ENCODE results near the gene MAN2A2.
"Not testable (repeated sequence)": the region's sequence is repeated elsewhere in the genome, so short reads cannot be mapped to it uniquely, and the experiment has no call there.

The MAN2A2 gene

DNA sequence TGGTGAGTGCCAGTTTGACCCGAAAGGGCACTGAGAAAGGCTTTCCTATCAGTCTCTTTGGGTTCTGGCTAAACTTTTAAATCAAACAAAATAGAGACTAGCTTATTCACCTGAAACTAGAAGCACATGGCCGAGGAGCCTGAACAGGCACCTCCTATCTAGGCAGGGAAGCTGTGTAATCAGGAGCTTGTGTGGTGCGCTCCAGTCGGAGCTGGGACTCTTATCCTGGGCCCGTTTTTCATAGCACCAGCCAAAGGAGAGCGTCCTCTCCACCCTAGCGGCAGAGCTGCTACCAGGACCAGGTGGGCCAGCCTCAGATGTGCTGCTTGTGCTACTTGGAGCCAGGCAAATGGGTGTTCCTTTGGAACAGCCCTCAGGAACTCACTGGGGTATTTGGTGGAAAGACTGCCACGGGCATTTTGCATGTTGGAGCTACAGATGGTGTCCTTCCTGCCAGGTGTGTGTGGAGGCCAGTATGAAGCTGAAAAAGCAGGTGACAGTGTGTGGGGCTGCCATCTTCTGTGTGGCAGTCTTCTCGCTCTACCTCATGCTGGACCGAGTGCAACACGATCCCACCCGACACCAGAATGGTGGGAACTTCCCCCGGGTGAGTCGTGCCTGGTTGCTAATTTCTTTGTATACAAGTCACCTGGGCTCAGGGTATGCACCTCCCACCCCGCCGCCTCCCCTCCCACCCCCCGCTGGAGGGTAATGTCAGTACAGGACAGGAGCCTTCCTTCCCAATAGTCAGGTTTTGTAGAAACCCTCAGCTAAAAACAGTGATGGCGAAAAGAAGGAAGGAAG, 833 bp downstream of the MAN2A2 start:
- no peaks in the 10 kb centered on the region for H3K9me3 Mint-ChIP-seq
- H3K36me3 Mint-ChIP-seq, result peaks cover 63% of the 10 kb centered on the region
- ATAC-seq (no peak), DNase-seq (ENCODE audit: low spot score in 2 of 2) (no peak)
- H3K4me3 Mint-ChIP-seq, result peak overlapping the region; percentile 89
- peak overlapping the region; percentile 94 for H3K27ac Mint-ChIP-seq
- peaks cover 40% of the 10 kb centered on the region for H3K4me1 Mint-ChIP-seq

DNA sequence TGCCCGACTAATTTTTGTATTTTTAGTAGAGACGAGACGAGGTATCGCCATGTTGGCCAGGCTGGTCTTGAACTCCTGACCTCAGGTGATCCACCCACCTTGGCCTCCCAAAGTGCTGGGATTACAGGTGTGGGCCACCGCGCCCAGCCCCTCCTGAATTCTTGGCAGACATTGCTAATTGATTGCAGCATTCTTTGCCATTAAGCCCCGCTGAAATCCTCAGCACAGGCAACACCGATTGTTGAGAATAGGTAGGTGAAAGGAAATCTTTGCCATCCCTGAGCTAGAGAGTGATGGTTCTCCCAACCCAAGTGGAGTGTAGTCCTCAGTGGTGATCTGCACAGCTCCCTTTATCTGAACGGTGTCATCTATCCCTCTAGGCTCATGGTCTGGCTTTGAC, 1.6 kb downstream of the MAN2A2 start:
- Mint-ChIP-seq H3K4me3 (peak overlapping the region; percentile 19), H3K4me1 (peaks cover 40% of the 10 kb centered on the region), H3K27ac (peak overlapping the region; percentile 83), H3K36me3 (peaks cover 71% of the 10 kb centered on the region), H3K9me3 (no peaks in the 10 kb centered on the region)
- DNase-seq (ENCODE audit: low spot score in 2 of 2) (no peak), ATAC-seq (no peak)

DNA sequence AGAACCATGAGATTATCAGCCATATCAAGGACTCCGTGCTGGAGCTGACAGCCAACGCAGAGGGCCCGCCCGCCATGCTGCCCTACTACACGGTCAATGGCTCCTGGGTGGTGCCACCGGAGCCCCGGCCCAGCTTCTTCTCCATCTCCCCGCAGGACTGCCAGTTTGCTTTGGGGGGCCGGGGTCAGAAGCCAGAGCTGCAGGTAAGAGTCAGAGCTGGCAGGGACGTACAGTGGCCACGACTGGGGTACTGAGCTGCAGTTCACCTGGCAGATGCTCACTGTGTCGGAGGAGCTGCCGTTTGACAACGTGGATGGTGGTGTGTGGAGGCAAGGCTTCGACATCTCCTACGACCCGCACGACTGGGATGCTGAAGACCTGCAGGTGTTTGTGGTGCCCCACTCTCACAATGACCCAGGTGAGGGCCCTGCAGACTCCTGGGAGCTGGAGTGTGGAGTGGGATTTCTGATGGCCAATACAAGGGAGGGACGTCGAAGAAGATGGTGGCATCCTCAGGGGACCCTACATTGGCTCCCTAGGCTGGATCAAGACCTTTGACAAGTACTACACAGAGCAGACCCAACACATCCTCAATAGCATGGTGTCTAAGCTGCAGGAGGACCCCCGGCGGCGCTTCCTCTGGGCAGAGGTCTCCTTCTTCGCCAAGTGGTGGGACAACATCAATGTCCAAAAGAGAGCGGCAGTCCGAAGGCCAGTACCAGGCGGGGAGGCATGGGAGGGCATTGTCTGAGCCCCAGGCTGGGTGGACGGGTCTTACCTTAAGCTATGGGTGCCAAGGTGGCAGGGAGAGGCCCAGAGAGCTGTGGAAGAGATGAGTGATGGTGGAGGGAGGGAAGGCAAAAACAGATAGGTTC, 2.4 kb downstream of the MAN2A2 start:
- H3K27ac Mint-ChIP-seq, result peak overlapping the region; percentile 83

DNA sequence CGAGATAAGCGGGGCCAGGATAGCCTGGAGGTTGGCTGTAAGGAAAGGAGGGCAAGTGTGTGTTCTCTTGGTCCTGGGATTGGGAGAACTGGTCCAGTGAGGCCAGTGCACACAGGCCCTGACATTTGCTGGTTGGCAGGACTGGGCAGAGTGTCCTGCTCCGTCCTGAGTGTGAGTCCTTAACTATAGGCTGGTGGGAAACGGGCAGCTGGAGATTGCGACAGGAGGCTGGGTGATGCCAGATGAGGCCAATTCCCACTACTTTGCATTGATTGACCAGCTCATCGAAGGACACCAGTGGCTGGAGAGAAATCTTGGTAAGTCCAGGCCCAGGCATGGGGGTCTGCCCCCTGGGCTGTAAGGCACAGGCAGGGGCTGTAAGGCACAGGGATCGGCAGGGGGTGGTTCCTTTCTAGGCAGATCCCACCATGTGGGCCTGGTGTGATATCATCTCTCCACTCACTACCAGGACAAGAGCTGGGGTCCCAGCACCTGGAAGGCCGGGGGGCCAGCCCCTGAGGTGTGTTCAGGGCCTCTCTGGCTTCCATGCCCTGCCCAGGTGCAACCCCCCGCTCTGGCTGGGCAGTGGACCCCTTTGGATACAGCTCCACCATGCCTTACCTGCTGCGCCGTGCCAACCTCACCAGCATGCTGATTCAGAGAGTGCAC, 3.2 kb downstream of the MAN2A2 start:
- ATAC-seq (no peak), DNase-seq (ENCODE audit: low spot score in 2 of 2) (no peak)
- Mint-ChIP-seq H3K4me3 (no peak overlapping the region), H3K9me3 (no peaks in the 10 kb centered on the region), H3K4me1 (peaks cover 31% of the 10 kb centered on the region), H3K36me3 (peaks cover 87% of the 10 kb centered on the region), H3K27ac (peak overlapping the region; percentile 83)

More for the DNA sequence above, 2.4 kb downstream of the MAN2A2 start:
- peaks cover 36% of the 10 kb centered on the region for H3K4me1 Mint-ChIP-seq
- no peaks in the 10 kb centered on the region for H3K9me3 Mint-ChIP-seq
- H3K4me3 Mint-ChIP-seq, result peak overlapping the region; percentile 19
- DNase-seq (ENCODE audit: low spot score in 2 of 2), result no peak
- no peak for ATAC-seq
- peaks cover 79% of the 10 kb centered on the region for H3K36me3 Mint-ChIP-seq

DNA sequence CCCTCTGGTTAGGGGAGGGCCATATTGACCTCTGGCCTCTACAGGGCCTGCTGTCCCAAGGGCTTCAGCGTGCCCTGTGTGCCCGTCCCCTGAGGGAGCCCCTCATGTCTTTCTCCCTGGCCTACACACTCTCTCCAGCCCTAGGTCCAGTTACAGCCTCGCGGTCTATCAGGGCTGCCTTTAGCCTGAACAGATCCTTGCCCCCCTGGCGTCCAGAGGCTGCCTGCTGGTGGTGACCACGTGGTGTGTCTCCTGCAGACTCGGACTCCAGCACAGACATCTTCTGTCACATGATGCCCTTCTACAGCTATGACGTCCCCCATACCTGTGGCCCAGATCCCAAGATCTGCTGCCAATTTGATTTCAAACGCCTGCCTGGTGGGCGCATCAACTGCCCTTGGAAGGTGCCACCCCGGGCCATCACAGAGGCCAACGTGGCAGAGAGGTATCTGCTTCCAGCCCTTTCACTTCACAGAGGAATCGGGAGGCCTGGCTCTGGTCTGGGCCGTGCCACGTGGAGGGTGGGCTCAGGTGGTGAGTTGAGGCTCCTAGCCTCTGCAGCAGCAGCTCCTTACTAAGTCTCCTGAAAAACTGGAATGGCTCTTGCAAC, 4.1 kb downstream of the MAN2A2 start:
- no peak for ATAC-seq
- H3K36me3 Mint-ChIP-seq, result peaks cover 89% of the 10 kb centered on the region

DNA sequence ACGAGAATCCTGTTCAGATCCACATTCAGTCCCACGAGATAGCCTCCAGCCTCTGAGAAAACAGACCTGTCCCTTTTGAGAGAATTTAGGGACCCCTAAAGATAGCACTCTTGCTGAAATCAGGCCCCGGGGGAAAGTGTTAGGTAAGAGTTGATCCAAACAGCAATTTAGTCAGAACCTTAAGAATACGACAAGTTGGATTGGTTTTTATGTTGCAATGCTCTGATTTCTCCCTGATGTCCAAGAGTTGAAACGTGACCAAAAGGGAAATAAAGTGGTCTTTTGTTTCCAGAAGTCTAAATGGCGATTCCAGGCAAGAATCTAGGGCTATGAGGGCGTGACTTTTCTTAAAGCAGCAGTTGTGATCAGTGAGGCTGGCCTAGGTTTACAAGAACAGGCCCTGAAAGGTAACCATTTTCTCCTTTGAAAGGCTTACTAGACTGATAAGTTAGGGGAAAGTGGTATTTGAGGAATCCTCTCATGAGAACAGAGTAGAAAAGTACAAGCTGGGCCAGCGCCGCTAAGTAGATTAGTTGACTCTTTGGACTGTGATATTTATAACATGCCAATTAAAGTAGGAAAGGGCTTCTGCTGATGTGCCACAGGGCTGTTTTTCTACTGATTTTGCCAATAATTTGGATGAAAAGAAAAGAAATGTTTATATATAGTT, 4.9 kb downstream of the MAN2A2 start:
- no peaks in the 10 kb centered on the region for H3K9me3 Mint-ChIP-seq
- peaks cover 23% of the 10 kb centered on the region for H3K4me1 Mint-ChIP-seq
- no peak for ATAC-seq
- no peak for DNase-seq (ENCODE audit: low spot score in 2 of 2)
- H3K4me3 Mint-ChIP-seq, result no peak overlapping the region
- H3K36me3 Mint-ChIP-seq, result peaks cover 94% of the 10 kb centered on the region
- H3K27ac Mint-ChIP-seq, result no peak overlapping the region

More for the DNA sequence above, 4.1 kb downstream of the MAN2A2 start:
- Mint-ChIP-seq H3K27ac (peak overlapping the region; percentile 56), H3K4me1 (peaks cover 23% of the 10 kb centered on the region), H3K9me3 (no peaks in the 10 kb centered on the region), H3K4me3 (no peak overlapping the region)
- DNase-seq (ENCODE audit: low spot score in 2 of 2), result no peak

DNA sequence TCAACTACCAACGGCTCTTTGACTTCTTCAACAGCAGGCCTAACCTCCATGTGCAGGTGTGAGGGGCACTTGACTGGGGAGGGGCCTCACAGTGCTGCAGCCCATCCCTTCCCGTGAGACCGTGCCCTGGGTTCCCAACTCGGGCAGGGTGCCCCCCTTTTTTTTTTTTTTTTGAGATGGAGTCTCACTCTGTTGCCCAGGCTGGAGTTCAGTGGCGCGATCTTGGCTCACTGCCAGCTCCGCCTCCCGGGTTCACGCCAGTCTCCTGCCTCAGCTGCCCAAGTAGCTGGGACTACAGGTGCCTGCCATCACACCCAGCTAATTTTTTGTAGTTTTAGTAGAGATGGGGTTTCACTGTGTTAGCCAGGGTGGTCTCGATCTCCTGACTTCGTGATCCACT, 6.3 kb downstream of the MAN2A2 start:
- not testable (repeated sequence) for H3K27ac Mint-ChIP-seq; H3K4me3 Mint-ChIP-seq; H3K9me3 Mint-ChIP-seq; DNase-seq (ENCODE audit: low spot score in 2 of 2); ATAC-seq
- Mint-ChIP-seq H3K4me1 (peaks cover 14% of the 10 kb centered on the region), H3K36me3 (peaks cover 100% of the 10 kb centered on the region)

DNA sequence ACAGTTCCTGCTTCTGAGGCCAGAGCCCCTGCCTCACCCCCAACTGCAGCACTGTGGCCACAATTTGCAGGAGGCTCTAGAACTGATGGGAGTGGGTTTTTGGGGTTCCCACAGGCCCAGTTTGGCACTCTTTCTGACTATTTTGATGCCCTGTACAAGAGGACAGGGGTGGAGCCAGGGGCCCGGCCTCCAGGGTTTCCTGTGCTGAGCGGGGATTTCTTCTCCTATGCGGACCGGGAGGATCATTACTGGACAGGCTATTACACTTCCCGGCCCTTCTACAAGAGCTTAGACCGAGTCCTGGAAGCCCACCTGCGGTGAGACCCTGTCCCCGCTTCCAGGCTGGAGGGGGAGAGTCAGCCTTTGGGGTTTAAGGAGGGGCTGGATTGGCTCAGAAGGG, 6.9 kb downstream of the MAN2A2 start:
- no peak overlapping the region for H3K27ac Mint-ChIP-seq
- no peak for ATAC-seq
- peaks cover 100% of the 10 kb centered on the region for H3K36me3 Mint-ChIP-seq
- H3K4me1 Mint-ChIP-seq, result peaks cover 12% of the 10 kb centered on the region
- no peaks in the 10 kb centered on the region for H3K9me3 Mint-ChIP-seq
- no peak for DNase-seq (ENCODE audit: low spot score in 2 of 2)
- no peak overlapping the region for H3K4me3 Mint-ChIP-seq

DNA sequence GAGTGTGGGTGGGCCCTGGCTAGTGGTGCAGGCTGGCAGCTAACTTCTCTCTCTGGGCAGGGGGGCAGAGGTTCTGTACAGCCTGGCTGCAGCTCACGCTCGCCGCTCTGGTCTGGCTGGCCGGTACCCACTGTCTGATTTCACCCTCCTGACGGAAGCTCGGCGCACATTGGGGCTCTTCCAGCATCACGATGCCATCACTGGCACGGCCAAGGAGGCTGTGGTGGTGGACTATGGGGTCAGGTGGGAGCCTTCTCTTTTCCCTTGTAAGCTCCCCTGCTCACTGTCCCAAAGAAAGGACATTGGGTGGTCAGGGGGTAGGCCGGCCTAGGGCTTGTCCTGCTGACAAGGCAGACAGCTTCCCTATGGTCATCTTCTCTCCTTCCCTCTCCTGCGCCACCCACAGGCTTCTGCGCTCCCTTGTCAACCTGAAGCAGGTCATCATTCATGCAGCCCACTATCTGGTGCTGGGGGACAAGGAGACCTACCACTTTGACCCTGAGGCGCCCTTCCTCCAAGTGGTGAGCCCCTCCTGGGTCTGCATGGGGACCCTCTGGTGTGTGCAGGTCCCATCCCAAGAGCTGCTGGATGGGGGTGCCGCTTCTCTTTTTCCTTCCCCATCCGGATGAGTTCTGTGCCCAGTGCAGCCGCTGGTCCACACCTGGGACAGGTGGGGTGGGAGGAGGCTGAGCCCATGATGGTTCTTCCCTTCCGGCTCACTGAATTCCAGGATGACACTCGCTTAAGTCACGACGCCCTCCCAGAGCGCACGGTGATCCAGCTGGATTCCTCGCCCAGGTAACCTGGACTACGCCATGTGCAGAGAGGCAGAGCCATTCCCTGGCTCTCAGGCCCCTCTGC, 7.6 kb downstream of the MAN2A2 start:
- no peak for DNase-seq (ENCODE audit: low spot score in 2 of 2)
- Mint-ChIP-seq H3K4me1 (peaks cover 5% of the 10 kb centered on the region), H3K9me3 (no peaks in the 10 kb centered on the region), H3K4me3 (no peak overlapping the region), H3K27ac (no peak overlapping the region), H3K36me3 (peaks cover 100% of the 10 kb centered on the region)
- no peak for ATAC-seq

DNA sequence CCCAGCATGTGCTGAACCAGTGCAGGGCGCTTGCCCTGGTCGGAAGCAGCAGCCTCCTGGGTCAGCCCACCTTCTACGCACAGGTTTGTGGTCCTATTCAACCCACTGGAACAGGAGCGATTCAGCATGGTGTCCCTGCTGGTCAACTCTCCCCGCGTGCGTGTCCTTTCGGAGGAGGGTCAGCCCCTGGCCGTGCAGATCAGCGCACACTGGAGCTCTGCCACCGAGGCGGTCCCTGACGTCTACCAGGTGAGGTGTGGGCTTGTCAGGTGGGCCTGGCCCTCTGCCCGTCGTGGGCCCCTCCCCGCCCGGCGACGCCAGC, 8.2 kb downstream of the MAN2A2 start:
- H3K27ac Mint-ChIP-seq, result no peak overlapping the region
- no peaks in the 10 kb centered on the region for H3K9me3 Mint-ChIP-seq
- no peak overlapping the region for H3K4me3 Mint-ChIP-seq
- no peak for DNase-seq (ENCODE audit: low spot score in 2 of 2)
- H3K4me1 Mint-ChIP-seq, result no peaks in the 10 kb centered on the region
- H3K36me3 Mint-ChIP-seq, result peaks cover 100% of the 10 kb centered on the region
- ATAC-seq, result no peak

DNA sequence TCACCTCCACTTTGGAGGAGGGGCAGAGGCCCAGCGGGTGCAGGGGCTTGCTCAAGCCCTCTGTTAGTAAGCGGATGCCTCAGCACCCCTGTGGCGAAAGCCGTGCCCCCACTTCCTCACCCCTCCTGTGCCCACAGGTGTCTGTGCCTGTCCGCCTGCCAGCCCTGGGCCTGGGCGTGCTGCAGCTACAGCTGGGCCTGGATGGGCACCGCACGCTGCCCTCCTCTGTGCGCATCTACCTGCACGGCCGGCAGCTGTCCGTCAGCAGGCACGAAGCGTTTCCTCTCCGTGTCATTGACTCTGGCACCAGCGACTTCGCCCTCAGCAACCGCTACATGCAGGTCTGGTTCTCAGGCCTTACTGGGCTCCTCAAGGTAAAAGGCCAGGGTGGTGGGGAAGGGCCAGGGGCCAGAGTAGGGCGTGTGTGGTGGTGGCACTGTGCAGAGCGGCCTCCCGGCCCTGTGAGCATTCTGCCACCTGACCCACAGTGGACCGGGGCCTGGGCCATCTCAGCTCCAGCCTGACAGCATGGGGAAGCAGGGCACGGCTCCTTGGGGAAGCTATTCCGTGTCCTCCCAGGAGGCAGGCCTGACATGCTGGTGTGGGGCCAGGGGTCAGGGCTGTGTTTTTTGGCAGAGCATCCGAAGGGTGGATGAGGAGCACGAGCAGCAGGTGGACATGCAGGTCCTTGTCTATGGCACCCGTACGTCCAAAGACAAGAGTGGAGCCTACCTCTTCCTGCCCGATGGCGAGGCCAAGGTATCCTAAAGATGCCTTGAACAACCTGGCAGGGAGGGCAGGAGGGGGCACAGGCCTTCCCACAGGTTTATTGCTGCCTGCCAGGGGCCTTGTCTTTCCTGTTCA, 9.0 kb downstream of the MAN2A2 start:
- ATAC-seq (no peak), DNase-seq (ENCODE audit: low spot score in 2 of 2) (no peak)
- no peak overlapping the region for H3K4me3 Mint-ChIP-seq
- H3K9me3 Mint-ChIP-seq, result no peaks in the 10 kb centered on the region
- H3K27ac Mint-ChIP-seq, result no peak overlapping the region
- peaks cover 97% of the 10 kb centered on the region for H3K36me3 Mint-ChIP-seq
- no peaks in the 10 kb centered on the region for H3K4me1 Mint-ChIP-seq

DNA sequence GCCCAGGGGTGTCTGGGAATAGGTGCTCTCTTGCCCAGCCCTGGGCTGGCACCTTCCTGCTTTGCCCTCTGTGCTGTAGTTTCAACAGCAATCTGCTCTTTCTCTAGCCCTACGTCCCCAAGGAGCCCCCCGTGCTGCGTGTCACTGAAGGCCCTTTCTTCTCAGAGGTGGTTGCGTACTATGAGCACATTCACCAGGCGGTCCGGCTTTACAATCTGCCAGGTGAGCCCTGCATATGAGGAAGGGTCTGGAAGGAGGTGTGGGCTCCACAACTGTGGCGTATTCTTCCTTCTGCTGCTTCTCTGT, 9.6 kb downstream of the MAN2A2 start:
- no peak overlapping the region for H3K4me3 Mint-ChIP-seq
- no peaks in the 10 kb centered on the region for H3K9me3 Mint-ChIP-seq
- DNase-seq (ENCODE audit: low spot score in 2 of 2), result no peak
- ATAC-seq, result no peak
- no peaks in the 10 kb centered on the region for H3K4me1 Mint-ChIP-seq
- H3K27ac Mint-ChIP-seq, result peak overlapping the region; percentile 50
- peaks cover 97% of the 10 kb centered on the region for H3K36me3 Mint-ChIP-seq

DNA sequence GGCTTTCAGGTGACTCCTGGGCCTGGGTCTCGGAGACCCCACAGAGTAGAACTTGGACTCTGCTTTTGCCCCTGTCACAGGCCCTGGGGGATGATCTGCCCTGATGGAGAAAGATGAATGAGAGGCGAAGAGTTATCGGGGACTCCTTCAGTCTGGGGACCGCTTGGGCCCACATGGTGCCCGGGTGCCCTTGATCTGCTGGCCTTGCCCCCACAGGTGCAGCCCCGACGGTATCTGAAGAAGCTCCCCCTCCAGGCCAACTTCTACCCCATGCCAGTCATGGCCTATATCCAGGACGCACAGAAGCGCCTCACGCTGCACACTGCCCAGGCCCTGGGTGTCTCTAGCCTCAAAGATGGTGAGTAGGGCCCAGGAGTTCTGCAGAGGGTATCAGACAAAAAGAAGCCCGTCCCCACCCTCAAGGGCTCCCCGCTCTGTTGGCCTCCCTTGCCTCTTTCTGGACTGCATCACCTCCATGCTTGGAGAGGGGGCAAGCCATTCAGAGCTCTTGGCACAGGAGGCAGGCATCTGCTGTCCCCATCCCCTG, 10.4 kb downstream of the MAN2A2 start:
- Mint-ChIP-seq H3K36me3 (peaks cover 97% of the 10 kb centered on the region), H3K27ac (peak overlapping the region; percentile 50), H3K4me3 (no peak overlapping the region), H3K9me3 (no peaks in the 10 kb centered on the region), H3K4me1 (no peaks in the 10 kb centered on the region)
- DNase-seq (ENCODE audit: low spot score in 2 of 2), result no peak
- ATAC-seq, result no peak
